ENCODE measurements around the gene KRT86.
A peak's percentile ranks its signal among the peaks of the same experiment; 100 is the strongest.
"Not testable (repeated sequence)": the region's sequence is repeated elsewhere in the genome, so short reads cannot be mapped to it uniquely, and the experiment has no call there.

KRT86 gene

DNA sequence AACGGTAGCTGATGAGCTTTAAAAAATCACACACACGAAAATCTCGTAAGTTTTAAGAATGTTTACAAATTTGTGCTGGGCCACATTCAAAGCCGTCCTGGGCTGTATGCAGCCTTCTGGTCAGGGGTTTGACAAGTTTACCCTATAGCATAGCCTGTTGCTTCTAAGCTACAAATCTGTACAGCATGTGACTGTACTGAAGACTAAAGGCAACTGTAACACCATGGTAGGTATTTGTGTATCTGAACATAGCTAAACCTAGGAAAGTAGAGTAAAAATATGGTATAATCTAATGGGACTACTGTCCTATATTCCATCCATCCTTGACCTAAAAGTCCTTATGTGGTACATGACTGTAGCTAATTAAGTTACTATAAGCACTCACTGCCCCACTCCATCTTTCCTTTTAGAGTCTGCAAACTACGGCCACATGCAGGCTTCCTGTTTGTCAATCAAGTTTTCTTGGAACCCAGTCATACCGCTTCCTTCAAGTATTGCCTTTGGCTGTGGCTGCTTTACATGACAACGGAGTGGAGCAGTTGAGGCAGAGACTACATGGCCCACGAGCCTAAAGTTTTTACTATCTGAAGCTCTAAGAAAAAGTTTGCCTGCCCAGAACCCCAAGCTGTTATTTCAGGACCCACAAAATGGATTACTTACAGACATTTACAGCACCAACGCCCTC is 22.9 kb upstream of the KRT86 start:
- peak; percentile 66 for DNase-seq (ENCODE audit: low spot score)

DNA sequence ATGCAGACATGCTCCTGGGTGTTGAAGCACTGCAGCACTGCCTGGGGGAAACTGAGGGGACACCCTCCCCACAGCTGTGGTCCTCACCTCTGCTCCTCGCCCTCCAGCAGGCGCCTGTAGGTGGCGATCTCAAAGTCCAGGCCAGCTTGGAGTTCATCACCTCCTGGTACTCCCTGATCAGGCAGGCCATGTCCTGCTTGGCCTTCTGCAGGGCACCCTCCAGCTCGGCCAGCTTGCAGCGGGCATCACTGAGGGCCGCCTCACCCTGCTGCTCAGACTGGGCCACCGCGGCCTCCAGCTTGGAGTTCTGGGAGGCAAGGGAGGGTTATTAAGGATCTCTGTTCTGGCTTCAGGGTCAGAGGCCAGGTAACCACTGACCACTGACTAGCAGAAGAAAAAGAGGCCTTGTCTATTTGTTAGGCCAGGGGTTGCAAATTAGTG is 22.2 kb upstream of the KRT86 start:
- DNase-seq (ENCODE audit: low spot score): not testable (repeated sequence)

DNA sequence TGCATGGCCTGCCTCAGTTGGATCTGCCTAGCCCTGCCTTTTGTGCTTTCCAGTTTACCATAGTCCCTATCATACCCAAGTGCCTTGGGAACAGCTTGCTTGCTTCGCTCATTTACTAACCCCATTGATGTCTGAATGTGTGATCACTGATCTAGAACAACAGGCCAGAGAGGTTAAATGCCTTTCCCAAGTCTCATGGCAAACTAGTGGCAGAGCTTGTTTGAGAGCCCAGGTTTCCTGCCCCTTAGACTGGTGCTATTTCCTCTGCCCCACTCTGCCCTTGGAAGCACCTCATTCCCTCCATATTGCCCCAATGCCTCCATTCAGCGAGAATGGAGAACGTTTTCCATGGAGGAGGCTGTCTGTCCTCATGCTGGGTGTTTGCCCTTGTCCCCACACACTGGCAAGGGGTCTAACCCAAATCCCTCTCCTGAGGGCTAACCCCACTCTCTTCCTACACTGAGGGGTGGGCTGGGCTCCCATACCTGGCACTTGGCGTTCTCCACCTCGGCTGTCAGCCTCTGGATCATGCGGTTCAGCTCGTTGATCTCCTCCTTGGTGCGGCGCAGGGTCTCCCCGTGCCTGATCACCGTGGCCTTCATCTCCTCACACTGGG is 21.6 kb upstream of the KRT86 start:
- no peak for DNase-seq (ENCODE audit: low spot score)

DNA sequence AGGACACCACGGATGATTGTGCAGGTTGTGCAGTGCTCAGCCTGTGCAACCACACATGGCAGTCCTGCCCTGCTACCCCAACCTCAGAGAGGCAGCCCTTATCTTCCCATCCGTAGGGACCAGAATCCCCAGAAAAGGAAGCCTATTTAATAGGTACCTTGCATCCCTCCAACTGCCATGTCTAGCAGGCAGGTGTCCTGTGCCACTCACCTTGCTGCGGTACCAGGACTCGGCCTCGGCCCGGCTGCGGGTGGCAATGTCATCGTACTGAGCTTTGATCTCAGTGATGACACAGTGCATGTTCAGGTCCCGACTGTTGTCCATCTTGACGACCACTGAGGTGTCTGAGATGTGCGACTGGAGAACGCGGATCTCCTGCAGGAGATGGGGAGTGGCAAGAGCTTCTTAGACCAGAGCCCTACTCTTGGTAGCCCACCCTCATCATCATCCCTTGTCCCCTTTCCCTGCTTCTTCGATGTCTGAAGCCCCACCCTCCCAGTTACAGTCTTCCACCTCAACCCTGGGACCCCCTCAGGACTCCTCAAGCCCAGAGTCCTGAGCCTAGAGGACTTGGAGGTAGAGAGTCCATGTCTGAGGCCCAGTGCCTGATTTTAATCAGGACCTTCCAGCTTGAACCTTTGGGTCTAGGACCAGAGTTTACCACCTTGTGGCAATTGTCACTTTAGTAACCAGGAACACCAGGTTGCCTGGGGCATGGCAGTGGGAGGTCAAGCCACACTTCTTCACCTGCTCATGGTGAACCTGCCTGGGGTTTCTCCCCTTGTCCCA is 20.9 kb upstream of the KRT86 start:
- no peak for DNase-seq (ENCODE audit: low spot score)

DNA sequence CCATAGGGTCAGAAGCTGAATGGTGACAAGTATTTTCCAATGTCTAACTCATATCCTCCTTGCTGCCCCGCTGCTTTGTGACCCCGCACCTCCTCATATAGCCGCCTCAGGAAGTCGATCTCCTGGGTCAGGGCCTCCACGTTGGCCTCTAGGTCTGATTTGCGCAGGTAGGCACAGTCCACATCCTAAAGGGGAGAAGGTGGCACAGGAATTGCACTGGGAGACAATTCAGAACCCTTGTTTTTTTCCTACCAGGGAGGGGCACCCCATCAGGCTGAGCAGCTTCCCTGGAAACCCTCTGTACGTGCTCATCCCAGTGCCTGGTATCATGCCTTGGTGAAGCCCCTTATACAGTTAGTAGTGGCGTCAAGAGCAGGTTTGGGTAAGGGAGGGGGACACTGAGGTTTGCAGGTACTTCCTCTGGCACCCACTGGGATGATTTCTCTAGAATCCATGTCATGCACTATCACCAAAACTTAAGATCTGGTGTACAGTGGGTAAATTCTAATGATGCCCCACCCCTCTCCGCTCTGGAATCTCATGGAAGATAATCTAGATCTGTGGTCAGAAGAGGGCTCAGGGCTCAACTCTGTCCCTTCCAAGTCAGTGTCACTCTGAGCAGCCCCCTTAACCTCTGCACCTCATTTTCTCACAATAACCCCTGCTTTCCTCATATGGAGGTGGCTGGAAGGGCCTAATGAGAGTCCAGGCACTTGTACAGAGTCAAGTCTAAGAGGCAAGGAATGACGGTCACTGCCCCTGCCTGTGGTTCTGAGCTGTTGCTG is 20.1 kb upstream of the KRT86 start:
- DNase-seq (ENCODE audit: low spot score): no peak

DNA sequence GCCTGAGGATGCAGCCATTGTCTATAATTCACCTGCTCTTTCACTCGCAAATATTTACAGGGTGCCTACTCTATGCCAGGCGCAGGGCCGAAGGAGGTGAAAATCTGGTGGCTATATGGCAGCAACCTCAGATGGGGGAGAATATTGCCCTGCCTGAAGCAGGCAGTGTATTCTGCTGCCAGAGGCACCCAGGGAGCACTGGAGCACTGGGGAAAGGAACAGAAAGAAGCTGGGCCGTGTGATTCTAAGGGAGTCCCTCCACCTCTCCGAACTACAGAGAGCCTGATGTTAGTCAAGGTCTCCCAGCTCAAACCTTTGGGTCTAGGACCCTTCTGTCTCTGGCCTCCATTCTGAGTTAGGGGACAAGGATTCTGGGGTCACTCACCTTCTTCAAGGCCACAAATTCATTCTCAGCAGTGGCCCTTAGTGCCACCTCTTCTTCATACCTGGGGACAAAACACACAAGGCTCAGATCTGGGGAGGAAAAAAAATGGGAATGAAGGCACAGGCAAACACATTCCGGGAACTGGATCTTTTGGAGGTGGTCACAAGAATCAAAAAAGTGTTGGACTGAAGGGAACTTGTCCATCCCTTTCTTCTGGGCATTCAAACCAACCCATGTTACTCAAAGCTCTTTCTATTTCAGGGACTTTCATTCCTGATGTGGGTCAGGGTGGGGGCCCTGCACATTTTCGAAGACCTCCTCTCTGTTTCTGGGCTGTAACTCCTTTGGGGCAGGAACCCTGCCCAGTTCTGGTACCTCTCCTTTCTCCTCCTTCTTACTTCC is 19.3 kb upstream of the KRT86 start:
- no peak for DNase-seq (ENCODE audit: low spot score)

DNA sequence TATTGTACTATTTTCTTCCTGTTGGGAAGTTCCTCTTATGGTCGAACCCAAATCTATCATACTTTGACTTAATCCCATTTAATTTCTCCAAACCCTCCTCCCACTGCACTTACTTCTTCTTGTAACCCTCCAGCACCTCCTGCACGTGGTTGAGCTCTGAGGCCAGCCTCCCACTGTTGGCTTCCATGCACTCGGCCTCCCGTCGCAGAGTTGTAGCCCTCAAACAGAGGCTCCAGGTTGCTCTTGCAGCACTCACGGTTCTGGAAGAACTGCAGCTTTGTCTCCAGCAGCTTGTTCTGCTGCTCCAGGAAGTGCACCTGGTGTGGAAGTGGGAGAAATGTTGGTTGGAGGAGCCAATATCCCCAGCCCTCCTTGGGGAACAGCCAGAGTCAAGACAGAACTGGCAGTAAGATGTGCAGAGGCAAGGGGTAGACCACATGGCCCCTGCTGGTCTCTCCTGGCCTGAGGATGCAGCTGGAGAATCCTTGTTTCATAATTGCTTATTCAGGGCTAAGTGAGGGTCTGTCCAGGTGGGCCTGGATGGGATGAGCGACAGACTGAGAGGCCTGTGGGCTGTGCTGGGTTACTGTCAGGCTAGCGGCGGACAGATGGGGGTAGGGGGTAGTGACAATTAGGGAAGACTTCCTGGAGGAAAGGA is 18.4 kb upstream of the KRT86 start:
- no peak for DNase-seq (ENCODE audit: low spot score)

DNA sequence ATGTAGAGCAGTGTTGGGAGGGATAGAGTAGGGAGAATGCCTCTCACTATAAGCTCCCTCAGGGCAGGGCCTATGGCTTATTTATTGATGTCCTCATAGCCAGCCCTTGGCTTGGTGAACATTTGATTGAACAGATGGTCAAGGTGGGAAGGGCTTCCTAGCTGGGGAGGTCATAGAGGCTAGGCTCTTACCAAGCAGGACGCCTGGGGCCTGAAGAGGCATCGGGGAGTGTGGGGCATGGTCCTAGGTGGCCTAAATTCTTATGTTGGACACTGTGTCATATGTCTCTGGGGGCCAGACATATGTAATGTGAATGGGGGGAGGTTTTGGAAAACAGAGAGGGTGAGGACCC is 17.9 kb upstream of the KRT86 start:
- DNase-seq (ENCODE audit: low spot score): no peak

DNA sequence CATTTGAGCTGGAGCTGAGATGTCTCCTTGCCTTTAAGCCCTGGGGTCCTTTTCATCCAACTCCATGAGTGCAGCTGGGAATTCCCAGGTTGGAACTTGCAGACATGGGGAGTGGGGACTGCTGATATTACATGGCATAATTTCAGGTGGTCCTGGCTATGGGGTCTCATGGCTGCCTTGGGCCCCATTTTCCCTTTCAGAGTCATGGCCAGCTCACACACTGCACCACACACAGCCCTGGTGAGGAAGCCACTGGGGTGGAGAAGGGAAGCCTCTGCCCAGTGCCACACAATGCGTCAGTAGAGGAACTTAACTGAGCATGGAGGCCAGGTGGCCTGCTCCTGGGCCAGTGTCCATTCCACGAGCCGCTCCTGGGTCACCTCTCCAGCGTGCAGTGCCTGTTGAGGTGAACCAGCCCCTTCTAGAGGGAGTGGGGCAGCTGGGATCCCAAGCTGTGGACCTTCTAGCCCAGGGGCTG is 17.3 kb upstream of the KRT86 start:
- no peak for DNase-seq (ENCODE audit: low spot score)

DNA sequence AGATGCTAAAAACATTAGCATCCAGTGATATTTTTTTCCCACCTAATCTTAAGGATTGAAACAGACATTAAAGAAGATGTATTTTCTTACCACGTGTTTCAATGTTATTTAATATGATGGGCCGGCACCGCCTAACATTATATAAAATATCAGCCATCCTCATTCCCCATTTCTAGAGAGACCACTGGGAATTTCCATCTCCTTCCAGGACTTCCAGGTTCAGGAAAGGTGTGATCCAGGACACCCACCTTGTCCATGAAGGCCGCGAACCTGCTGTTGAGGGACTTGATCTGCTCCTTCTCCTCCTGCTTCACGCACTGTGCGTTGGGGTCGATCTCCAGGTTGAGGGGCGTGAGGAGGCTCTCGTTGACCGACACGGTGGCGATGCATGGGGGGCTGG is 16.5 kb upstream of the KRT86 start:
- DNase-seq (ENCODE audit: low spot score): not testable (repeated sequence)

DNA sequence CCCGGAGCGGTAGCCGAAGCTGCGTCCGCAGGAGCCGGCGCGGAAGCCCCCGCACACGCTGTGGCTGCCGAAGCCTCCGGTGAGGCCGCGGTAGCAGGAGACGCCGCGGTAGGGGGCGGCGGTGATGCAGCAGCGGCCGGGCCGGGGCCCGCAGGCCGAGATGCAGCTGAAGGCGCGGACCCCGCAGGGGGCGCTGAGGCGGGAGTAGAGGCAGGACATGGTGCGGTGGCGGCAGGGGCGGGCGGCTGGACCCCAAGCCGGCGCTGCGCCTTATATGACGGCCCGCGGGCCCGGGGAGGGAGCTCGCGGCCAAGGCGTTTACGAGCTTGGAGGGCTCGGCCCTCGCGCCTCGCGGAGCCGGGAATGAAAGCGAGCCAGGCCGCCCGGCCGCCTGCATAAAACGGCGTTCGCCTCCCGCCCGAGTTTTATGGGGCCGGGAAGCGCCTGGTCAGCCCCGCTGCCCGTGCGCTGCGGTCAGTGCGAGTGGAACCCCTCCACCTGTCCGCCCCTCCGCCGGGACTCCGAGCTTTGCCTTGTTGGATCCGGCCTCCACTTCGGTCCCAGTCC is 16.0 kb upstream of the KRT86 start:
- no peak for DNase-seq (ENCODE audit: low spot score)

DNA sequence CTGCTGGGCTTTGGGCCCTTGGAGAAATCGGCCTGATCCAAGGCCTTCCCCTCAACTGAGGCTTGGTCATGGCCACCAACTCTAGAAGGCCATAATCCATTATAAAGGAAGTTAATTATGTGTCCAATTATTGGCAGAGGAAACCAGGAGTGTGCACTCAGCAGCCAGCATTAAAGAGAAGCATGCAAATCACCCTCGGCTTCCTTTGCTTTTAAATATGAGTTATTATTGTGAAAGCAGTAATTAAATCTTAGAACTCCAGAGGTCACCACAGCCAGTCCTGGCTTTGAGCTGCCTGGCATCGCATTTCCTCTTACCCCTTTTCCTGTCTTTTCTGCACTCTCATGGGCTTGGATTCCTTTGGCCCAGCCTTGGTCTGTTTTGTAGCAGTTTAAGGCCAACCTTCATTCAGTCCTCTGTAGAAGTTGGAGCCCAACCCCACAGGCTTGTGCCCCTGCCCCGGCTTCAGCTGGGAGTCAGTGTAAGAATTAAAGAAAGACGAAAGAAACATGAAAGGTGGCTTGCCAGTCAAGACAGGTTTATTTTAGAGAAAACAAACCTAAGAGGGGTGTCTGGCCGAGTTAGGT is 14.7 kb upstream of the KRT86 start:
- no peak for DNase-seq (ENCODE audit: low spot score)

DNA sequence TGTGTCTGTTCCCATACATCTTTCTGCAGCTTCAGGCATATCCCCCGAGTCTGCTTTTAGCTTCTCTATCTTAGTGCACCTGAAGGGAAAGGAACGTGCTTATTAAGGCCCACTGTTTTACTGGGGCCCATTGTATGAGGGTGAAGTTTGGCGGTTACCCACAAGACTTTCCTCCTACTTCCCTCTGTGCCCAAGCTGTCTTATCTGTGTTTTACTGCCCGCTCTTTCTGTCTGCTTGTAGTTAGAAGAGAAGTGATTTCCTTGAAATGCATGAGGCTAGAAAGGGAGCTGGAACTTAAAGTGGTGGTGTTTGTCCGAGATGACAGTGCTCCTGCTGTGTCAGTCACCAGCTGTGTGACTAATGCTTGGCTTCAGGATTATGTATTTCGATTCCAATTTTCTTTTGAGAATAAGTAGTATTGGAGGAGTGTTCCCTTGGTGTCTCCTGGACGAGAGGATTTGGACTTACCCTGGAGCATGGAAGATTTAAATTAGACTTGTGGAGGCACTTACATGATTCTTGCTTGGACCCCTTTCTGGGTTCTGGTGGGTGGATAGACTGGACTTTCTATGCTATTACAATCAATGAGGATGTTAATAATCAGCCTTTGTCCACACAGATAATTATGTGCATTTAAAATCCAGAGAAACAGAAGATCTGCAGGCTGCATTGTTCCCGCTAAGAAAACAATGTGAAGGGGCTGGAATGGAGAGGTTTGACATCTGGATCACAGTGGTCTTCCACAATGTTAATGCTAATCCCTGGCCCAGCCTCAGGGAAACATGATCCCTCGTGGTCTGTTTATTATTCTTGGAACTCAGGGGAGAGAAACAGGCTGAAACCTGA is 13.9 kb upstream of the KRT86 start:
- no peak for DNase-seq (ENCODE audit: low spot score)

DNA sequence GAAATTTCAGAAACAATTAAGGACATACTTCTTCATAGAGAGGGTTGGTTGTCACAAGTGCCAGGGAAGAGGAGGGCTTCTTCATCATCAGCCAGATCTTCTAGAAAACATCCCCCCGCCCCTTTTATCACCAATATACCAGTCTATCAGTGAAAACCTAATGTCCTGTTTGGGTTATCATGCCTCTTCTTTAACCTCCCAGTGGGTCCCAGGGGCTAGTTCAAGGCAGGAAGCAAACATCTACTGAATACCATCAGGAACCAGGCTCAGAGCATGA is 13.3 kb upstream of the KRT86 start:
- no peak for DNase-seq (ENCODE audit: low spot score)

DNA sequence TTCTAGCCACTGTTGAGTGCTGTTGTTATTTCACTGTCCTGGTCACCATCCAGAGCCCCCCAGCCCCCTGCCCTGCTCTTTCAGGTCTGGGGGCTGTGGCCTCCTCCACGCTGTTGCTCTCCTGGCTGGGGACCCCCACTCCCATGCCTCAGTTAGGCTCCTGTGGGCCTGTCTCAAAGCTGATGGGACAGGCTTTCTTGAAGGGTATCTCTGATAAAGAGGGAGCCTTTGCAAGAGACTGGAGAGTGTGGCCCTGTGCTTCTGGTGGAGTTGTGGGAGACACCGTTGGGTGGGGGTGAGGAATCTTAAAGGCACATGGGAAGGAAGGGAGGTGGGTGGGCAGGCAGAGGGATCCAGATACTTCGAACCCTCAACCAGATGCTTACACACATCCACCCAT is 12.2 kb upstream of the KRT86 start:
- DNase-seq (ENCODE audit: low spot score): no peak

DNA sequence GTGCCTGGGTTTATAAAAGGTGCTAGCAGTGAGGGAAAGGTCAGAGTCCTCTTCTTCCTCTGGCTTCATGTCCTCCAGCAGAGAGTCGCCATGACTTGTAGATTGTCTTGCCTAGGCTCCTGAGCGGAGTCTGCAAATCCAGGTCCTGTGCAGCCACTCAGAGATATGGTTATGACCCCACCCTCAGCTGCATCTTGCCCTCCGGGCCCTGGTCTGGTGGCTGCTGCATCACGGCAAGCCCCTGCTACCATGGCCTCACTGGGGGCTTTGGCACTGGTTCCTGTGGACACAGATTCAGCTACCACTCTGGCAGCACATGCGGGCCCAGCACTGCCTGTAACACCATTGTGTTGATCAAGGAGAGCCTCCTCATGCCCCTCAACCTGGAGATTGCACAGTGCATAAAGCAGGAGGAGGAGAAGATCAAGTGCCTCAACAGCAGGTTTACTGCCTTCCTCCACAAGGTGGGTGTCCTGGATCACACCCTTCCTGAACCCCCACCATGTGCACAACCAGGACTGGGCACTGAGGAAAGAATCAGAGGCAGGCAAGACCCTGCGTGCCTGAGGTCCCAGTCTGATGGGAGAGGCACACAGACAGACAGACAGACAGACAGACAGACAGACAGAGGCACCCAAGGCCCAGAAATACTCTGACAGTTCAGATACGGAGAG is 10.5 kb upstream of the KRT86 start:
- no peak for DNase-seq (ENCODE audit: low spot score)

DNA sequence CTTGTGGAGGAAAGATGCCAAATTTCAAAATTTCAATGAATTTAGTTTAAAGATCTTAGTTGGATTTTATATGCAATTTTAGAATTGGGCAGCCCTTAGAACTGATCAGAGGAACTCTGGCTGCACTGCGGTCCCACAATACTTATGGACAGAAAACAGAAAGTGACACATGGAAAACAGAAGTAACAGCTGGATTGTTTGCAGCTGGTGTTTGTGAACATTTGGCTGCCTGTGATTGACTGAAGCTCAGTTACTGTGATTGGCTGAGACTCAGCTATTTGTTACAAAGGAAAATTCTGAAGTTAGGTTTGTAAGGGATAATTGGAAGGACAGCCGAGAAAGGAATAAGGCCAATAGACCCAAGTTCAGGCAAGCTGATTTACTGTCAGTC is 10.0 kb upstream of the KRT86 start:
- no peak for DNase-seq (ENCODE audit: low spot score)

DNA sequence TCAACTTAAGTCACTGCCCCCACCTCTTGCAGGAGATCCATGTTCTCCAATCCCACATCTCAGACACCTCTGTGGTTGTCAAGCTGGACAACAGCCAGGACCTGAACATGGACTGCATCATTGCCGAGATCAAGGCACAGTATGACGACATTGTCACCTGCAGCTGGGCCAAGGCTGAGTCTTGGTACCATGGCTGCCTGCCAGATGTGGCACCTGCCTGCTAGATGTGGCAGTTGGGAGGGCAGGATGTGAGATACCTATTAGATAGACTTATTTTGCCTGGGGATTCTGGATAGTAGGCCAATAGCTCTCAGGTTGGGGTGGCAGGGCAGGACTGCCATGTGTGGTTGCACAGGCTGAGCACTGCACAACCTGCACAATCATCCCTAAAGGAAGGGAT is 7.9 kb upstream of the KRT86 start:
- no peak for DNase-seq (ENCODE audit: low spot score)

DNA sequence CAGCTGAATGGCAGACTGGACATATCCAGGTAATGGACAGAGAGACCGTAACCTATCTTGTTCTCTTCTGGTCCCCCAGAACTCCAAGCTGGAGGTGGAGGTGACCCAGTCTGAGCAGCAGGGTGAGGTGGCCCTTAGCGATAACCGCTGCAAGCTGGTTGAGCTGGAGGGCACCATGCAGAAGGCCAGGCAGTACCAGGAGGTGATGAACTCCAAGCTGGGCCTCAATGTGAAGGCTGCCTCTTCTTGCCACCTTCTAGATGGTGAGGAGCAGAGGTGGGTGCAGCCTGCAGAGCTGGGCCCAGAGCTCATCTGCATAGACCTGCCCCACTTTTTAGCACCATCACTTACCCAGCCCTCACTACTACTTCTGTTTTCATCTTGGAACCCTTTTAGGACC is 7.2 kb upstream of the KRT86 start:
- no peak for DNase-seq (ENCODE audit: low spot score)

Data from activated CD4-positive, alpha-beta T cell treated with anti-CD3 and anti-CD28 coated beads, Interleukin-2, Interleukin-4, amounts not matched to agents 100 ng/mL and 50 ng/mL, durations not matched to agents 16 hours and 8 hours (primary cell).